ENCODE results near the gene SAMD11.

DNA sequence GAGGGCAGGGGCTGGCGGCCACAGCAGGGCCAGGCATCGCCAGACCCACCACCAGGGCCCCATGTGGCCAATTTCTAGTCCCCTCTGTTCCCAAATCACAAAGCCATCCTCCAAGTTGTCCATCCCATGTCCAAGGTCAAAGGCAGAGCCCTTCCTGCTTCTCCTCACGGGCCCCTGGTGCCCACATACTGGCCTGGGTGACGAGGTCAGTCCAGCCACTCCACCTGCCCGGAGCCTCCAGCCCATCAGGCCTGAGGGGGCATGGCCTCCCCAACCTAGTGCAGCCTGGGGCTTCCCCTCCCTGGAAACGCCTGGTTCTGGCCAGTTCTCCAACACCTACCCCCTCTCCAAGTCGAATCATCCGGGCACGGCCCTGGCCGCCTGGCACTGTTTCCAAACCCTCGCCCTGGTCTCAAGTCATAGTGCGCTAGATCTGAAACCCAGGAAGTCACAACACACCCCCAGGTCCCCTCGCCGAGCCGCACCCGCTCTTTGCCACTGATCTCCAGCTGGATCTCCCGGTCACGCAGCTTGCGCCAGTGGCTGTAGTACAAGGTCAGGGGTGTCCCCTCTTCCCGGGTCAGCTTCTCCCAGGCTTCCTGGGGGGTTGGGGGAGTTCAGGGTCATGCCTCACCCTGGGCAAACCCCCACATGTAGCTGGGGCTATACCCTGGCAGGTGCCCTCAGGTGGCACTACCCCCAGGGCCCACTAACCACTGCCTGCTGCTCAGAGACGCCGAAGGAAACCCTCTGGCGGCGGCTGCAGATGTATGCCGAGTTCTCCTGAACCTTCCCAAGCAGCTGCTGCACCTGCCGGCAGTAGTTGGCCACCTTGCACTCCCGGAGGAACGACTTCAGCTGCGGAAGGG lies 22.2 kb downstream of the SAMD11 start:
- TF ChIP-seq POLR2A (IDR thresholded peaks at IDR 0.05): no peak
- TF ChIP-seq, protein P1, sequence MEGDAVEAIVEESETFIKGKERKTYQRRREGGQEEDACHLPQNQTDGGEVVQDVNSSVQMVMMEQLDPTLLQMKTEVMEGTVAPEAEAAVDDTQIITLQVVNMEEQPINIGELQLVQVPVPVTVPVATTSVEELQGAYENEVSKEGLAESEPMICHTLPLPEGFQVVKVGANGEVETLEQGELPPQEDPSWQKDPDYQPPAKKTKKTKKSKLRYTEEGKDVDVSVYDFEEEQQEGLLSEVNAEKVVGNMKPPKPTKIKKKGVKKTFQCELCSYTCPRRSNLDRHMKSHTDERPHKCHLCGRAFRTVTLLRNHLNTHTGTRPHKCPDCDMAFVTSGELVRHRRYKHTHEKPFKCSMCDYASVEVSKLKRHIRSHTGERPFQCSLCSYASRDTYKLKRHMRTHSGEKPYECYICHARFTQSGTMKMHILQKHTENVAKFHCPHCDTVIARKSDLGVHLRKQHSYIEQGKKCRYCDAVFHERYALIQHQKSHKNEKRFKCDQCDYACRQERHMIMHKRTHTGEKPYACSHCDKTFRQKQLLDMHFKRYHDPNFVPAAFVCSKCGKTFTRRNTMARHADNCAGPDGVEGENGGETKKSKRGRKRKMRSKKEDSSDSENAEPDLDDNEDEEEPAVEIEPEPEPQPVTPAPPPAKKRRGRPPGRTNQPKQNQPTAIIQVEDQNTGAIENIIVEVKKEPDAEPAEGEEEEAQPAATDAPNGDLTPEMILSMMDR (IDR thresholded peaks at IDR 0.05): no peak
- TF ChIP-seq POLR2AphosphoS5 (IDR thresholded peaks at IDR 0.05): no peak

Measured in prostate gland (tissue), 2 donors.